GM18517 (cell line): ENCODE results near the gene TAF8.

Source experiments
- ATAC-seq: cut with Tn5 transposase; IDR thresholded peaks from one replicate; pipeline ENCODE4 v1.9.1; 2021; ENCODE audit warnings: mild to moderate bottlenecking, moderate library complexity; ENCODE audit not compliant: unreplicated experiment

The TAF8 gene

GRCh38 chr6:42120895-42121865, 70.9 kb downstream of the TAF8 start:
- ATAC-seq = no peak

- no peak for ATAC-seq
These were observed 73.2 kb downstream of the TAF8 start for GRCh38 chr6:42123379-42124103.

GRCh38 chr6:42124223-42124836, 74.0 kb downstream of the TAF8 start:
- no peak for ATAC-seq

GRCh38 chr6:42125231-42125630, 74.9 kb downstream of the TAF8 start:
- ATAC-seq = no peak

- ATAC-seq = no peak
These were observed 75.3 kb downstream of the TAF8 start for GRCh38 chr6:42125663-42126062.

GRCh38 chr6:42128460-42129359, 78.4 kb downstream of the TAF8 start:
- no peak for ATAC-seq

GRCh38 chr6:42129360-42129676, 79.0 kb downstream of the TAF8 start:
- ATAC-seq = no peak

- no peak for ATAC-seq
These were observed 81.2 kb downstream of the TAF8 start for GRCh38 chr6:42131531-42131930.

GRCh38 chr6:42133926-42134325, 83.6 kb downstream of the TAF8 start:
- ATAC-seq = no peak

- ATAC-seq = no peak
These were observed 84.8 kb downstream of the TAF8 start for GRCh38 chr6:42135161-42135560.

- no peak for ATAC-seq
These were observed 85.4 kb downstream of the TAF8 start for GRCh38 chr6:42135722-42136121.

GRCh38 chr6:42136508-42137193, 86.3 kb downstream of the TAF8 start:
- no peak for ATAC-seq
